SH-SY5Y (cell line): Measurements from ENCODE around the gene GDA.

Source experiments
- GATA2 ChIP-seq: IDR thresholded peaks from 2 replicates; pipeline ENCODE4 v1.6.1; 2011; ENCODE audit warnings: mild to moderate bottlenecking, low read depth, low read length
- GATA3 ChIP-seq: IDR thresholded peaks from 2 replicates; pipeline ENCODE4 v1.6.1; 2011; ENCODE audit warnings: low read depth, mild to moderate bottlenecking, low read length, moderate library complexity

Gene GDA

DNA sequence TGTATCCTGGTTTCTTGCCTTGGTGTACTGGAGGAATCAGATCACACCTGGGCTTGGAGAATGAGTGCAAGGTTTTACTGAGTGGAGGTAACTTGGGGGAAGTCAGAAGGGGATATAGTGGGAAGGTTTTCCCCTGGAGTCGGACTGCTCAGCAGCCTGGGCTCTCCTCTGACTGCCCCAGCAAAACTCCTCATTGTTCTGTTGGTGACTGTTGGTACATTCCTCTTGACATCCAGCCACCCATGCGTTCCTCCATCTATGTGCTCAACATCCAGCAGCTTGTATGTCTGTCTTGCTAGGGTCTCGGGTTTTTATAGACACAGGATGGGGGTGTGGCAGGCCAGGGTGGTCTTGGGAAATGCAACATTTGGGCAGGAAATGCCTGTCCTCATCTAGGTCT lies 119.7 kb downstream of the GDA start:
- no peak for TF ChIP-seq GATA3
- no peak for TF ChIP-seq GATA2

DNA sequence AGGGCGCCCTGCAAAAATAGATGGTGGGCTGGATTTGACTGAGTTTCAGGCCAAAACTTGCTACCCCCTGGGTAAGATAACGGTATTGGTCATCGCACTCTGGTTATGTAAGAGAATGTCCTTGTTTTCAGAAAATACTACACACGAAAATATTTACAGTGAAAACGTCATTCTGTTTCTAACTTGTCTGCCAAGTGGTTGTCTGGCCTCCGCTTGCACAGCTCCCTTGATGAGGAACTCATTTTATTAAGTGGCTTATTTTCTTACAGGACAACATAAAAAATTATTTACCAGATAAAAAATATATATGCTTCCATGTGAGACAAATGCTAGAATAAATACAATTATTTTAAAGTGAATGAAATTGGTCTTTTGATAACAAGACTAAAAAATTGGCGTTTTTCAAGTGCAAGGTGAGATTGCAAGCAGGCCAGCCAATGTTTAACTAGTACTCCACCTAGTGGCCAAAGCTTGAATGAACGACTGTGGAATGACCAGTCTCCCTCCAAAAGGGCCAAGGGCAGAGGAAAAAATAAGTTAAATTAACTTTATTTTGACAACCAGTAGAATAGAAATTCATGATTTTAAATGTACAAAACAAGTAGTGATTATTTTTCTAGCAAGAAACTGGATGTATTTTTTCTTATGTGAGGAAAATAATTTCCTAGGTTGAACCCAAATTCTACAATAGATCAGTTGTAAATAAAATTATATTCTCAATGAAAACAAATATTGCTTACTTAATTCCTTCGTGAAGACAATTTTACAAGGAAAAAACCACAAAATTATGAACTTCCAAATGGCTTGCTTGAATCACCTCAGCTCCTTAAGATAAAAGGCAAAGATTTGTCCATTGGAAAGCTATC lies 122.6 kb downstream of the GDA start:
- TF ChIP-seq GATA3 (no peak), GATA2 (no peak)

DNA sequence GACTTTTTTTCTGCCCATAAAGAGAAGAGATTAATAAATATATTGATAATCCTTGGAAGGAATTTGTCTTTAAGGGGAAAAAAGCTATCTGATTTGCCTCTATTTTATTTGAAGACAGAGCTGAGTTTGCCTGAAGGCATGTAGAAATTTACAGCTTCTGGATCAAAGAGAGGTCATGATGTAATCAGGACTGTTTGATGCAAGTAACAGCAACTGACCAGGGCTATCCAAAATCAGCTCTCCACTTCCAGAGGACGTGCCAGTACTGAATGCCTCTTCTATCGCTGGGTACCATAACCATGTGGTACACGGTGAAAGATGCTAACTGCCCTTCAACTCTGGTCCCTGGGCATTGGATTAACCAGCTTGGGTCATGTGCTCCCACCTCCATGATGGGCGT lies 125.2 kb downstream of the GDA start:
- TF ChIP-seq GATA2, result no peak
- TF ChIP-seq GATA3, result no peak

DNA sequence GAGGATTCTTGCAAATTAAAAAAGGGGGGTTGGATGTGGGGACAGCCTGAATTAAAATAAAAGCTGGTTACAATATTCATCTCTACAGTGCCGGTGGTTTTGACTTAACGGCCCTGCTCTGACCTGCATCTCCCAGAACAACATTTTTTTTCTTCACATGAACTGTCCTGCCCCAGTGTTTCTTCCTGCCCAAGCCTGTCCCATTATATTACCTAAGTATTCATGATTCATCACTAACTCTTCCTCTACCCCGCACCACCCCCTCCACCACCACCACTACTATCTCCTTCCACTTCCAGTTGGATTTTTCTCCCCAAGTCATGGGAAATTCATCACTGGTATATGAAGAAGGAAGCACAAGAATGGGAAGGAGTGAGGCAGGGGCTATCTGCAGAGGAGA lies 125.7 kb downstream of the GDA start:
- no peak for TF ChIP-seq GATA3
- no peak for TF ChIP-seq GATA2

DNA sequence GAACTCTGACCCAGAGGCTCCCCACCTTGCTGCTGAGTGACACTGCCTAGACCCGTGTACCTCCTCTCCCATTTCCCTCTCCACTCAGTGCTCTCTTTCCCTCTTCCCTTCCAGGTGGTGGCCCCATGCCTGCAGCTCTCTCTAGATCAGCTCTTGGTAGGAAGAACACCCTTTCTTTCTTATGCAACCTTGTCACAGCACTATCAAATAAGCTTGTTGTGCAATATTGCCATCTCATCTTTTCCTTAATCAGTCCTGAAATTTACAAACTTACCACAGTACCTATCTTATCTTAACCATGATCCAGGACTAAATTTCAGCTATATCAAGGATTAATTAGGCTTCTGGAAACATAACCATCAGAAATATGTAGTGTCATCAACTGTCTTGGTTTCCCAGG lies 127.2 kb downstream of the GDA start:
- TF ChIP-seq GATA2, result no peak
- TF ChIP-seq GATA3, result no peak

DNA sequence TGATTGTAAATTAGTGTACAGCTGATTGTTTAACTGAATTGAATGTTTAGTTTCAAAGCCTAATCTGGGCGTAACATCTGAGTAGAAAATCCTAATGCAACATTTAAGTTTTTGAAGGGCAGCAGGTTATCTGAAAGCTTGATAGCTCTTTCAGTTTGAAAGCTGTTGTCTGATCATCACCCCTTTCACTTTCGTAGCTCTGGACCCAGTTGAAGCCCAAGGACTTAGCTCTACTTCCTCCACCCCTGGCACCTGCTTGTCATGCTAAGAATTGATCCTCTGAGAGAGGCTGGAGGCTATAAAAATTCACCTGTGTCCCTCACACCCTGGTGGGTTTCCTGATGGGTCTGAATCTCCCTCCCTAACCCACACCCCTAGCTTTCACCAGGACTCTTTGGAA lies 129.7 kb downstream of the GDA start:
- TF ChIP-seq GATA3 (no peak), GATA2 (no peak)

DNA sequence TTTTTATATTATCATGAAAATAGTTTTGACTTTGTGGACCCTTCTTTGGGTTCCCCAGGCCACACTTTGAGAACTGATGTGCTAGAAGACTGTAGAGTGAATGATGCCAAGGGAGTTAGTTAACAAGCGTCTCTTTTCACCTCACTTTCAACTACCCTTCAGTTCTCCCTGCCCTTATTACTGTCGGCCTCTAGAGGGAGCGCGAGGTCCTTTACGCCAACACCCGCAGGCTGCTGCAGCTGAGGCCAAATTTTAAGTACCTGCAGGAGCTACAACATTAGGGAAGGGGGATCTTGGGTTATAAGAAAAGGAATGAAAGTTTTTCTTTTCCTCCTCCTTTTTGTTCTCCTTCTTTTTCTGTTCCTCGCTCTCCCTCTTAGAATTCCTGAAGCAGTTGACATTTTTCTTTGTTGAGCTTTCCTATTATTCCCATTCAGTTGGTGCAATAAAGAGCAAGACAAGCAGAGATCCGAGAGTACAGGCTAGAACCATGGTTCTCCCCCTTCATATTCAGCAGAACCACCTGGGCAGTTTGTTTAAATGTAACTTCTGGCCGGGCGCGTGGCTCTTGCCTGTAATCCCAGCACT lies 131.8 kb downstream of the GDA start:
- no peak for TF ChIP-seq GATA3
- TF ChIP-seq GATA2, result no peak

DNA sequence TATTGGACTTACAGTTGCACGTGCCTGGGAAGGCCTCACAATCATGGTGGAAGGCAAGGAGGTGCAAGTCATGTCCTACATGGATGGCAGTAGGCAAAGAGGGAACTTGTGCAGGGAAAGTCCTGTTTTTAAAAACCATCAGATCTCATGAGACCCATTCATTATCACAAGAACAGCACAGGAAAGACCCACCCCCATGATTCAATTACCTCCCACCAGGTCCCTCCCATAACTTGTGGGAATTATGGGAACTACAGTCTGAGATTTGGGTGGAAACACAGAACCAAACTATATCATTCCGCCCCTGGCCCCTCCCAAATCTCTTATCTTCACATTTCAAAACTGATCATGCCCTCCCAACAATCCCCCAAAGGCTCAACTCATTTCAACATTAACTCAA lies 140.2 kb downstream of the GDA start:
- no peak for TF ChIP-seq GATA3

DNA sequence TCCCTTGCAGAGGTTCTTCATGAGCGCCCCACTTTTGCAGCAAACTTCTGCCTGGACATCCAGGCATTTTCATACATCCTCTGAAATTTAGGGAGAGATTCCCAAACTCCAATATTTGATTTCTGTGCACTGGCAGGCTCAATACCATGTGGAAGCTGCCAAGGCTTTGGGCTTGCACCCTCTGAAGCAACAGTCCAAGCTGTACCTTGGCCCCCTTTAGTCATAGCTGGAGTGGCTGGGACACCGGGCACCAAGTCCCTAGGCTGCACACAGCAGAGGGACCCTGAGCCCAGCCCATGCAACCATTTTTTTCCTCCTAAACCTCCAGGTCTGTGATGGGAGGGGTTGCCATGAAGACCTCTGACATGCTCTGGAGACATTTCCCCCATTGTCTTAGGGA lies 141.1 kb downstream of the GDA start:
- no peak for TF ChIP-seq GATA3
- no peak for TF ChIP-seq GATA2

DNA sequence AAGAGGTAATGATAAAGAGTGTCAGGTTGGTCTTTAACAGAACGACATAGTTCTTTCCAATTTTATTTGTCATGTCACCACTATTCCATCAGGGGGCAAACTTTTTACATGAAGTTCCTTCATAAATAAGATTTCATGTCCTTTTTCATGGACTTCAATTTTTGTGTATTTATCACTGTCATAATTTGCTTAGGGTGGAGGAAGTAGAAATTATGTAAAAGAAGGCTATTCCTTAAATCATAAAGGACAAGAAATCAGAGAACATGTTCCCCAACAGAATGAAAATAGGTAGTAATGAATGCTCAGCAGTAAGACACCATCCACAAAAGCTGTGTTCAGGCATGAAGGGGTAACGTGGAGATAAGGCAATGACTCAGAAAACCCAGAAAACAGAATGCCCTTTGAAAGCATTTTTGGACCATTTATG lies 143.0 kb downstream of the GDA start:
- TF ChIP-seq GATA3 (no peak), GATA2 (no peak)

DNA sequence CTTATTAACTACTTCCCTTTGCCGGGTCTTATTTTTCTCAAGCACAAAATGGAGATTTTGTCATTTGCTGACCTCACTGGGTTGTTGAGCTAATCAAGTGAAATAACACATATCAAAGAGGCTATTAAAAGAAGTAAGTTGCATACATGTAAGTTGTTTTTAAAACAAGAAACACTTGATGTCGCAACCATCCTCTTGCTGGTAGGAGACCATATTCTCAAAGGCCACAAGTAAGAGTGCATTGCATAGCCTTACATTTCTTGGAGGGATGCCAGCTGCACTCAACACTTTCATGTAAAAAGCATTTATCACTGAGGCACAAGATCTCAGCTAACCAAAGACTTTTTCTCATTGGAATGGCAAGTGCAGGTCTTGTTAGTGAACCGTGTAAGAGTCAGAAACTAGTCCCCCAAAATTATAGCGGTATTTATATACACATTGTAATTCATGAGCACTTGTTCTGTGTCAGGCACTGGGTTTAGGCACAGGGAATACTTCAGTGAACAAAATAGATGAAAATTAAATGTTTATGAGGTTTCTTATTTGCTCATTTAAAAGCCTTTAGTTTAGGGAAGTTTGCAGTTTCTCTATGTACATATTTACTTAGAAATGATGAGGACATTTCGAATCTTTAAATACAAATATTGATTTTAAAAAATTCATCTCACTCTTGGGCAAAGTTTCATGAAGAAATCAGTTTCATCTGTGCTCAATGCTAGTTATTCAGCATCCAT lies 143.8 kb downstream of the GDA start:
- no peak for TF ChIP-seq GATA2
- TF ChIP-seq GATA3, result no peak

DNA sequence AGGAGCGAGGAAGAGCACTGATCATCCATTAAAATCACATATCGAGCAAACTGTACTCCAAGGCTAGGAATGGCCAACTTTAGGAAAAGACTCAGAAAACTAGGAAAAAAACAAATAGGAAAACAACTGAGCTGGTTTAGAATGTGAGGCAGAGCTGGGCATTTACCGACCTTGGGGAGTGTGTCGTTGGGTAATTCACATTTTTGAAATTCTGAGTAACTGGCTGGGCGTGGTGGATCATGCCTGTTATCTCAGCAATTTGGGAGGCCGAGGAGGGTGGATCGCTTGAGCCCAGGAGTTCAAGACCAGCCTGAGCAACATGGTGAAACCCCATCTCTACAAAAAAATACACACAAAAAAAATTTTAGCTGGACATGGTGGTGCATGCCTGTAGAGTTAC lies 145.7 kb downstream of the GDA start:
- TF ChIP-seq GATA2 (no peak), GATA3 (no peak)

DNA sequence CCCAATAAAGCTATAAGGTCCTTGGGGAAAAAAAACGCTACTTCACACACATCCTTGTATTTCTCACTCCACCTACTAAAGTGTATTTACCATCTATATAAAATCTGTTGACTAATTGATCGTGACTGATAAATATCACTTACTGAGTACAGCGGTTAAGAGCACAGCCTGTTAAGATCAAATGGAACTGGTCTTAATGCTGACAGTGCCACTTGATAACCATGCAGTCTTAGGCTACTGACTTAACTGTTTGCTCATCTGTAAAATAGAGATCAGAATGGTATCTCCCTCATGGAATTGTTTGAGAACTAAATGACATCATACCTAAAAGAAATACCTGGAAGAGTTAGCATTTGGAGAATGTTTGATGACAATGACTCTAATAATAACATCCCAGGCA lies 148.3 kb downstream of the GDA start:
- TF ChIP-seq GATA2 (no peak), GATA3 (no peak)

DNA sequence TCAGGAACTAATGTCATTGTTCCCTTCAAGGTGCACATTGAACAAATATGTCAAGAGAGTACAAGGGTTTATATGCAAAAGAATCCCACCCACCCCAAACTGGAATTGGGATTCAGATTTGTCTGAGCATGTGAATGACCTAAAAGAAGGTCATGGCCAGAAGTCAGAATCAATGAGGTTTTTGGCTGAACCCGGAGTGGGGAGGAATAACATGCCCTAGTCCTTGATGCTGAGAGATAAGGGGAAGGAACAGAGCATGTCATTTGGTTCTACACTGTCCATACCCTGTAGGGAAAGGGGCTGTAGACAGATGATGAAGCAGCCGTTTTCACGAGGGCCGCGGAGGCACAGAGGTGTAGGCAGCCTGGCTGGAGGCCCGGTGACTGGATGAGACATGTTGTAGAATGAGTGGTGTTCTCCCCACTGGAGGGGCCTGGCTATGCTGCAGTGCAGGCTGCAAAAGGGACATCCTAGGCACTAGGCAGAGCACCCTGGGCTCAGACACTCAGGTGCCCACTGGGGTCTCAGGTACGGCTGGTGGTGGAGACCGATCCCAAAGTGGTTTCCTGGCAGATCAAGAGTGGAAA lies 149.9 kb downstream of the GDA start:
- TF ChIP-seq GATA3 (no peak), GATA2 (no peak)

DNA sequence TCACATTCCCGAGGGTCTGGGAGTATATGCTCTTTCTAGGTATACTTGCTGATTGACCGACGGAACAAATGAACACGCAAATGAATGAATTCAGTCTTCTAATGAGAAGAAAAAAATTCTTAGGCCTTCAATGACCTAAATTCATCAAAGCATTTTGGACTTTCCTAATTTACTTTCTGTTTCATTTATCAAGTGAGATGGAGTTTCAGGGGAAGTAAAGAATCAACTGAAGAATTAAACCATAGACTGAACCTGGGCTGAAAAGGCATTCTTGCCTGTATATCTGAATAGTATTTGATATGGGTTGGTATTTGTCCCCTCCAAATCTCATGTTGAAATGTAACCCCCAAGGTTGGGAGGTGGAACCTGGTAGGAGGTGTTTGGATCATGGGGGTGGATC lies 151.6 kb downstream of the GDA start:
- TF ChIP-seq GATA3, result no peak
- no peak for TF ChIP-seq GATA2
